WTC11 (cell line): ENCODE measurements around the gene GTF3C2. TPM values are rescaled to one million over a fixed set of nuclear protein-coding genes. Genes with fewer than 3 reads are reported as not detected.

ENCODE experiments used
- ATAC-seq: fragments of 200-7000 bp; cut with Tn5 transposase; 2 replicates; pipeline ENCODE4 v1.10.0; 2021; ENCODE audit warnings: mild to moderate bottlenecking, moderate library complexity
- CTCF ChIA-PET: fragments of 300-600 bp; sonication (Branson Sonifier 250); formaldehyde crosslinking; loops from one replicate; lab custom pipeline; 2021; ENCODE audit warnings: antibody characterized with exemption; lab: Charles Lee
- POLR2A ChIA-PET: fragments of 350-600 bp; sonication (Branson Sonifier 250); formaldehyde crosslinking; loops from one replicate; lab custom pipeline; 2021; ENCODE audit warnings: antibody characterized with exemption; lab: Charles Lee
- DNase-seq: peaks from one replicate; pipeline ENCODE4 v3.0.0; 2021; ENCODE audit warnings: low spot score
- H3K27ac Mint-ChIP-seq: 2 replicates; pipeline ENCODE4 v1.8.0; 2021; ENCODE audit warnings: mixed read lengths
- H3K27me3 Mint-ChIP-seq: 2 replicates; pipeline ENCODE4 v1.8.0; 2021; ENCODE audit warnings: low read depth, mild to moderate bottlenecking, moderate library complexity, mixed read lengths
- H3K36me3 Mint-ChIP-seq: 2 replicates; pipeline ENCODE4 v1.8.0; 2021; ENCODE audit warnings: mixed read lengths
- H3K4me1 Mint-ChIP-seq: 2 replicates; pipeline ENCODE4 v1.8.0; 2022; ENCODE audit warnings: mixed read lengths
- H3K4me3 Mint-ChIP-seq: 2 replicates; pipeline ENCODE4 v1.8.0; 2021; ENCODE audit warnings: mild to moderate bottlenecking, moderate library complexity, mixed read lengths
- H3K9me3 Mint-ChIP-seq: 2 replicates; pipeline ENCODE4 v1.8.0; 2021; ENCODE audit warnings: mixed read lengths
- EMX1 ChIP-seq: fragments of 250-450 bp; sonication (Bioruptor Pico); IDR thresholded peaks from 2 replicates; pipeline ENCODE4 v1.8.0; 2021; ENCODE audit warnings: mild to moderate bottlenecking
- MYBL2 ChIP-seq: sonication (generic); formaldehyde crosslinking; IDR thresholded peaks from 2 replicates; pipeline ENCODE4 v1.8.1; 2023; ENCODE audit warnings: mild to moderate bottlenecking, moderate library complexity, missing genetic modification reagents
- NR1H2 ChIP-seq: sonication (generic); formaldehyde crosslinking; IDR thresholded peaks from 2 replicates; pipeline ENCODE4 v1.9.0; 2021; ENCODE audit warnings: mild to moderate bottlenecking, moderate library complexity, missing genetic modification reagents
- PRRX2 ChIP-seq: fragments of 250-450 bp; sonication (Bioruptor Pico); IDR thresholded peaks from 2 replicates; pipeline ENCODE4 v1.8.0; 2021; ENCODE audit warnings: mild to moderate bottlenecking
- TCF7 ChIP-seq: sonication (generic); formaldehyde crosslinking; IDR thresholded peaks from 2 replicates; pipeline ENCODE4 v1.8.0; 2022; ENCODE audit warnings: mild to moderate bottlenecking, low read depth, missing genetic modification reagents, moderate library complexity
- ZNF317 ChIP-seq: sonication (generic); formaldehyde crosslinking; IDR thresholded peaks from 2 replicates; pipeline ENCODE4 v1.8.1; 2023; ENCODE audit warnings: low read depth, mild to moderate bottlenecking, moderate library complexity, missing genetic modification reagents, borderline replicate concordance
- total RNA-seq: library from RNA; stranded (reverse); gene quantifications from 3 replicates; pipeline ENCODE4 v1.2.3, GENCODE V29; 2021
- TF ChIP-seq, protein P1 (sequence below): sonication (generic); formaldehyde crosslinking; IDR thresholded peaks from 2 replicates; pipeline ENCODE4 v1.8.1; 2022; ENCODE audit warnings: low read depth, mild to moderate bottlenecking, moderate library complexity, missing genetic modification reagents, borderline replicate concordance
- TF ChIP-seq, protein P2 (sequence below): fragments of 200-600 bp; IDR thresholded peaks from 2 replicates; pipeline ENCODE4 v1.8.0; 2022; ENCODE audit warnings: antibody characterized with exemption
- TF ChIP-seq, protein P3 (sequence below): sonication (generic); formaldehyde crosslinking; IDR thresholded peaks from 2 replicates; pipeline ENCODE4 v1.8.1; 2022; ENCODE audit warnings: missing genetic modification reagents, borderline replicate concordance
- TF ChIP-seq, protein P4 (sequence below): fragments of 250-450 bp; sonication (Bioruptor Pico); conservative IDR thresholded peaks from 2 replicates; pipeline ENCODE4 v1.9.0; 2021; ENCODE audit warnings: mild to moderate bottlenecking
- TF ChIP-seq, protein P5 (sequence below): sonication (generic); formaldehyde crosslinking; IDR thresholded peaks from 2 replicates; pipeline ENCODE4 v1.8.0; 2023; ENCODE audit warnings: missing genetic modification reagents, mild to moderate bottlenecking, borderline replicate concordance
- TF ChIP-seq, protein P6 (sequence below): sonication (generic); formaldehyde crosslinking; IDR thresholded peaks from 2 replicates; pipeline ENCODE4 v1.8.1; 2023; ENCODE audit warnings: mild to moderate bottlenecking, missing genetic modification reagents, moderate library complexity
- TF ChIP-seq, protein P7 (sequence below): fragments of 250-450 bp; sonication (Bioruptor Pico); IDR thresholded peaks from 2 replicates; pipeline ENCODE4 v1.9.0; 2021; ENCODE audit warnings: mild to moderate bottlenecking
- TF ChIP-seq, protein P8 (sequence below): sonication (generic); formaldehyde crosslinking; IDR thresholded peaks from 2 replicates; pipeline ENCODE4 v1.8.1; 2022; ENCODE audit warnings: mild to moderate bottlenecking, moderate library complexity, missing genetic modification reagents
- TF ChIP-seq, protein P9 (sequence below): sonication (generic); formaldehyde crosslinking; IDR thresholded peaks from 2 replicates; pipeline ENCODE4 v1.8.1; 2022; ENCODE audit warnings: mild to moderate bottlenecking, missing genetic modification reagents, moderate library complexity, borderline replicate concordance

Gene GTF3C2
- total RNA-seq, 1 experiment from 2014 or later = 123 TPM

DNA sequence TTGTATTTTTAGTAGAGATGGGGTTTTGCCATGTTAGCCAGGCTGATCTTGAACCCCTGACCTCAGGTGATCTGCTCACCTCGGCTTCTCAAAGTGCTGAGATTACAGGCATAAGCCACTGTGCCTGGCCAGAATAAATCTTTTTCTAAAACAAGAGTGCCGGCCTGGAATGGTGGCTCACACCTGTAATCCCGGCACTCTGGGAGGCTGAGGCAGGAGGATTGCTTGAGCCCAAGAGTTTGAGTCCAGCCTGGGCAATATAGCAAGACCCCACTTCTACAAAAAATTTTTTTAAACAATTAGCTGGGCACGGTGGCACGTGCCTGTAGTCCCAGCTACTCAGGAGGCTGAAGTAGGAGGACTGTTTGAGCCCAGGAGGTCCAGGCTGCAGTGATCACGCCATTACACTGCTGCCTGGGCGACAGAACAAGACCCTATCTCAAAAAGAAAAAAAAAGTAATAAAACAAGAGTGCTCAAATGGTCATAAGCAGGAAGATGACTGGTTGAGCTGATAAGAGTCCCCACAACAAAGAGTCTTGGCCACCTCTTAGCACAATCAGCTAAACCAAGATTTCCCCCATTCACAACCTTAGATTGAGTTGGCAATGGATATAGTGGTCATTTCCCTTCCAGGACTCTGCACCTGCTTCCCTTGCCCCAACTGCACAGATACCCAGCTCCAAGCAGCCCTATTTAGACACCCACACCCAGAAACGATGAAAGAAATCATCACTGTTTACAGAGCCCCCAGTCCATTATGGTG, 42.5 kb downstream of the GTF3C2 start:
- Mint-ChIP-seq H3K9me3 (no peaks in the 10 kb centered on the region), H3K36me3 (peaks cover 6% of the 10 kb centered on the region), H3K27me3 (peaks cover 6% of the 10 kb centered on the region), H3K4me3 (no peak overlapping the region), H3K4me1 (peaks cover 6% of the 10 kb centered on the region), H3K27ac (no peak overlapping the region)
- TF ChIP-seq TCF7 (CRISPR knock-in tag) (no peak), EMX1 (CRISPR knock-in tag) (no peak), NR1H2 (no peak), MYBL2 (CRISPR knock-in tag) (no peak)
- TF ChIP-seq, protein P1, sequence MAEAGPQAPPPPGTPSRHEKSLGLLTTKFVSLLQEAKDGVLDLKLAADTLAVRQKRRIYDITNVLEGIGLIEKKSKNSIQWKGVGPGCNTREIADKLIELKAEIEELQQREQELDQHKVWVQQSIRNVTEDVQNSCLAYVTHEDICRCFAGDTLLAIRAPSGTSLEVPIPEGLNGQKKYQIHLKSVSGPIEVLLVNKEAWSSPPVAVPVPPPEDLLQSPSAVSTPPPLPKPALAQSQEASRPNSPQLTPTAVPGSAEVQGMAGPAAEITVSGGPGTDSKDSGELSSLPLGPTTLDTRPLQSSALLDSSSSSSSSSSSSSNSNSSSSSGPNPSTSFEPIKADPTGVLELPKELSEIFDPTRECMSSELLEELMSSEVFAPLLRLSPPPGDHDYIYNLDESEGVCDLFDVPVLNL = no peak
- TF ChIP-seq, protein P2, sequence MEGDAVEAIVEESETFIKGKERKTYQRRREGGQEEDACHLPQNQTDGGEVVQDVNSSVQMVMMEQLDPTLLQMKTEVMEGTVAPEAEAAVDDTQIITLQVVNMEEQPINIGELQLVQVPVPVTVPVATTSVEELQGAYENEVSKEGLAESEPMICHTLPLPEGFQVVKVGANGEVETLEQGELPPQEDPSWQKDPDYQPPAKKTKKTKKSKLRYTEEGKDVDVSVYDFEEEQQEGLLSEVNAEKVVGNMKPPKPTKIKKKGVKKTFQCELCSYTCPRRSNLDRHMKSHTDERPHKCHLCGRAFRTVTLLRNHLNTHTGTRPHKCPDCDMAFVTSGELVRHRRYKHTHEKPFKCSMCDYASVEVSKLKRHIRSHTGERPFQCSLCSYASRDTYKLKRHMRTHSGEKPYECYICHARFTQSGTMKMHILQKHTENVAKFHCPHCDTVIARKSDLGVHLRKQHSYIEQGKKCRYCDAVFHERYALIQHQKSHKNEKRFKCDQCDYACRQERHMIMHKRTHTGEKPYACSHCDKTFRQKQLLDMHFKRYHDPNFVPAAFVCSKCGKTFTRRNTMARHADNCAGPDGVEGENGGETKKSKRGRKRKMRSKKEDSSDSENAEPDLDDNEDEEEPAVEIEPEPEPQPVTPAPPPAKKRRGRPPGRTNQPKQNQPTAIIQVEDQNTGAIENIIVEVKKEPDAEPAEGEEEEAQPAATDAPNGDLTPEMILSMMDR = no peak
- TF ChIP-seq, protein P3, sequence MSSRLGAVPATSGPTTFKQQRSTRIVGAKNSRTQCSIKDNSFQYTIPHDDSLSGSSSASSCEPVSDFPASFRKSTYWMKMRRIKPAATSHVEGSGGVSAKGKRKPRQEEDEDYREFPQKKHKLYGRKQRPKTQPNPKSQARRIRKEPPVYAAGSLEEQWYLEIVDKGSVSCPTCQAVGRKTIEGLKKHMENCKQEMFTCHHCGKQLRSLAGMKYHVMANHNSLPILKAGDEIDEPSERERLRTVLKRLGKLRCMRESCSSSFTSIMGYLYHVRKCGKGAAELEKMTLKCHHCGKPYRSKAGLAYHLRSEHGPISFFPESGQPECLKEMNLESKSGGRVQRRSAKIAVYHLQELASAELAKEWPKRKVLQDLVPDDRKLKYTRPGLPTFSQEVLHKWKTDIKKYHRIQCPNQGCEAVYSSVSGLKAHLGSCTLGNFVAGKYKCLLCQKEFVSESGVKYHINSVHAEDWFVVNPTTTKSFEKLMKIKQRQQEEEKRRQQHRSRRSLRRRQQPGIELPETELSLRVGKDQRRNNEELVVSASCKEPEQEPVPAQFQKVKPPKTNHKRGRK (CRISPR knock-in tag) = no peak
- TF ChIP-seq, protein P4, sequence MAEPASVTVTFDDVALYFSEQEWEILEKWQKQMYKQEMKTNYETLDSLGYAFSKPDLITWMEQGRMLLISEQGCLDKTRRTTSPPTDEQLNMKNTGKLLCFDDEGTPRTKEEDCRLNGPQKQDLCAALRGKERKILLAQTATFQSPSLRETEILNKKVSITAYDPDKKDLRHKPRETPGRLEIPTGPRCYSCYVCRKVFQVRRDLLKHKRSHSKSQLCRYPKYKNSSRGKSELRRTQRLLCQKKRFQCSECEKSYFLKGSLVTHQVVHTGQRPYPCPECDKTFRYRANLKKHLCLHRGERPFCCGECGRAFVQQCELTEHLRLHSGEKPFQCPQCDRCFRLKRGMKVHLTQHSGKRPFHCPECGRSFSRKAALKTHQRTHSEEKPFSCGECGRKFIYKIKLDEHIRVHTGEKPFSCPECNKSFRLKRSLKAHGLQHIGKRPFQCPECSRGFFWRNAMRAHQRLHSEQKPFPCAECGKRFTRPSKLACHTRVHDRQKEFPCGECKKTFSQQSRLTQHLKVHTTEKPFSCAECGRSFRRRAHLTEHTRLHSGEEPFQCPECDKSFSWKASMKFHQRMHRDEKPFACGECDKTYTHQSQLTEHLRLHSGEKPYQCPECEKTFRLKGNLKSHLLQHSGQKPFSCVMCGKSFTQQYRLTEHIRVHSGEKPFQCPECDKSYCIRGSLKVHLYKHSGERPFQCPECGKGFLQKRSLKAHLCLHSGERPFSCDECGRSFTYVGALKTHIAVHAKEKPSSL (CRISPR knock-in tag) = no peak
- TF ChIP-seq, protein P5, sequence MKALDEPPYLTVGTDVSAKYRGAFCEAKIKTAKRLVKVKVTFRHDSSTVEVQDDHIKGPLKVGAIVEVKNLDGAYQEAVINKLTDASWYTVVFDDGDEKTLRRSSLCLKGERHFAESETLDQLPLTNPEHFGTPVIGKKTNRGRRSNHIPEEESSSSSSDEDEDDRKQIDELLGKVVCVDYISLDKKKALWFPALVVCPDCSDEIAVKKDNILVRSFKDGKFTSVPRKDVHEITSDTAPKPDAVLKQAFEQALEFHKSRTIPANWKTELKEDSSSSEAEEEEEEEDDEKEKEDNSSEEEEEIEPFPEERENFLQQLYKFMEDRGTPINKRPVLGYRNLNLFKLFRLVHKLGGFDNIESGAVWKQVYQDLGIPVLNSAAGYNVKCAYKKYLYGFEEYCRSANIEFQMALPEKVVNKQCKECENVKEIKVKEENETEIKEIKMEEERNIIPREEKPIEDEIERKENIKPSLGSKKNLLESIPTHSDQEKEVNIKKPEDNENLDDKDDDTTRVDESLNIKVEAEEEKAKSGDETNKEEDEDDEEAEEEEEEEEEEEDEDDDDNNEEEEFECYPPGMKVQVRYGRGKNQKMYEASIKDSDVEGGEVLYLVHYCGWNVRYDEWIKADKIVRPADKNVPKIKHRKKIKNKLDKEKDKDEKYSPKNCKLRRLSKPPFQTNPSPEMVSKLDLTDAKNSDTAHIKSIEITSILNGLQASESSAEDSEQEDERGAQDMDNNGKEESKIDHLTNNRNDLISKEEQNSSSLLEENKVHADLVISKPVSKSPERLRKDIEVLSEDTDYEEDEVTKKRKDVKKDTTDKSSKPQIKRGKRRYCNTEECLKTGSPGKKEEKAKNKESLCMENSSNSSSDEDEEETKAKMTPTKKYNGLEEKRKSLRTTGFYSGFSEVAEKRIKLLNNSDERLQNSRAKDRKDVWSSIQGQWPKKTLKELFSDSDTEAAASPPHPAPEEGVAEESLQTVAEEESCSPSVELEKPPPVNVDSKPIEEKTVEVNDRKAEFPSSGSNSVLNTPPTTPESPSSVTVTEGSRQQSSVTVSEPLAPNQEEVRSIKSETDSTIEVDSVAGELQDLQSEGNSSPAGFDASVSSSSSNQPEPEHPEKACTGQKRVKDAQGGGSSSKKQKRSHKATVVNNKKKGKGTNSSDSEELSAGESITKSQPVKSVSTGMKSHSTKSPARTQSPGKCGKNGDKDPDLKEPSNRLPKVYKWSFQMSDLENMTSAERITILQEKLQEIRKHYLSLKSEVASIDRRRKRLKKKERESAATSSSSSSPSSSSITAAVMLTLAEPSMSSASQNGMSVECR (CRISPR knock-in tag) = no peak
- TF ChIP-seq, protein P6, sequence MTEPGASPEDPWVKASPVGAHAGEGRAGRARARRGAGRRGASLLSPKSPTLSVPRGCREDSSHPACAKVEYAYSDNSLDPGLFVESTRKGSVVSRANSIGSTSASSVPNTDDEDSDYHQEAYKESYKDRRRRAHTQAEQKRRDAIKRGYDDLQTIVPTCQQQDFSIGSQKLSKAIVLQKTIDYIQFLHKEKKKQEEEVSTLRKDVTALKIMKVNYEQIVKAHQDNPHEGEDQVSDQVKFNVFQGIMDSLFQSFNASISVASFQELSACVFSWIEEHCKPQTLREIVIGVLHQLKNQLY (CRISPR knock-in tag) = no peak
- ChIA-PET CTCF (interaction anchor here (1.5 to 2.7 kb wide), 2 partner anchors 11 to 63 kb away, joined by 3 to 20 read pairs; no protein-coding TSS in a partner anchor), POLR2A (no interaction called here)
- DNase-seq = no peak
- no peak for ATAC-seq

DNA sequence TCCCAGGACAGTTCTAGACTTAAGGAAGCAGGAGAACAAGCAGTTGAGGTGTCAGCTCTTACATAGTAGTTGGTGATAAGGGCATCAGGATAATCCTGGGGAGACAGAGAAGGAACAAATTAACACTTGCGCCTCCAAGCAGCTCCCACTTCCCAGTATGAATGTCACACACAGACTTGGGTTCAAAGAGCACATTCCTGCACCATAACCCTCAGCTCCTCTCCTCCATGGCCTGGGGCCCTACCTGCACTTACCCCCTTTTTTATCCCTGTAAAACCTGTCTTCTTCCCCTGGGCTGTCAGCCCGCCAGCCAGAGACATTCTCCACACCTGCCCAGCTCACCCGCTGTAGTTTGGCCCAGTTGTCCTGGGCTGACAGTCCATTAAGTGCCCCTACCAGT, 44.4 kb downstream of the GTF3C2 start:
- POLR2A ChIA-PET = interaction anchor here (1.3 kb wide), 1 partner anchor 11 kb away, joined by 3 read pairs; no protein-coding TSS in a partner anchor
- ATAC-seq = no peak
- Mint-ChIP-seq H3K4me1 (peaks cover 8% of the 10 kb centered on the region), H3K27me3 (peaks cover 24% of the 10 kb centered on the region), H3K4me3 (no peak overlapping the region), H3K36me3 (peaks cover 6% of the 10 kb centered on the region), H3K9me3 (no peaks in the 10 kb centered on the region), H3K27ac (no peak overlapping the region)
- CTCF ChIA-PET = interaction anchor here (0.6 to 1.6 kb wide), 3 partner anchors 9 to 20 kb away, joined by 3 to 8 read pairs (median 3); no protein-coding TSS in a partner anchor
- DNase-seq = no peak
- TF ChIP-seq, protein P7, sequence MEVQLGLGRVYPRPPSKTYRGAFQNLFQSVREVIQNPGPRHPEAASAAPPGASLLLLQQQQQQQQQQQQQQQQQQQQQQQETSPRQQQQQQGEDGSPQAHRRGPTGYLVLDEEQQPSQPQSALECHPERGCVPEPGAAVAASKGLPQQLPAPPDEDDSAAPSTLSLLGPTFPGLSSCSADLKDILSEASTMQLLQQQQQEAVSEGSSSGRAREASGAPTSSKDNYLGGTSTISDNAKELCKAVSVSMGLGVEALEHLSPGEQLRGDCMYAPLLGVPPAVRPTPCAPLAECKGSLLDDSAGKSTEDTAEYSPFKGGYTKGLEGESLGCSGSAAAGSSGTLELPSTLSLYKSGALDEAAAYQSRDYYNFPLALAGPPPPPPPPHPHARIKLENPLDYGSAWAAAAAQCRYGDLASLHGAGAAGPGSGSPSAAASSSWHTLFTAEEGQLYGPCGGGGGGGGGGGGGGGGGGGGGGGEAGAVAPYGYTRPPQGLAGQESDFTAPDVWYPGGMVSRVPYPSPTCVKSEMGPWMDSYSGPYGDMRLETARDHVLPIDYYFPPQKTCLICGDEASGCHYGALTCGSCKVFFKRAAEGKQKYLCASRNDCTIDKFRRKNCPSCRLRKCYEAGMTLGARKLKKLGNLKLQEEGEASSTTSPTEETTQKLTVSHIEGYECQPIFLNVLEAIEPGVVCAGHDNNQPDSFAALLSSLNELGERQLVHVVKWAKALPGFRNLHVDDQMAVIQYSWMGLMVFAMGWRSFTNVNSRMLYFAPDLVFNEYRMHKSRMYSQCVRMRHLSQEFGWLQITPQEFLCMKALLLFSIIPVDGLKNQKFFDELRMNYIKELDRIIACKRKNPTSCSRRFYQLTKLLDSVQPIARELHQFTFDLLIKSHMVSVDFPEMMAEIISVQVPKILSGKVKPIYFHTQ (CRISPR knock-in tag) = no peak
- TF ChIP-seq ZNF317 (CRISPR knock-in tag) (no peak), PRRX2 (CRISPR knock-in tag) (no peak), EMX1 (CRISPR knock-in tag) (no peak)
- TF ChIP-seq, protein P8, sequence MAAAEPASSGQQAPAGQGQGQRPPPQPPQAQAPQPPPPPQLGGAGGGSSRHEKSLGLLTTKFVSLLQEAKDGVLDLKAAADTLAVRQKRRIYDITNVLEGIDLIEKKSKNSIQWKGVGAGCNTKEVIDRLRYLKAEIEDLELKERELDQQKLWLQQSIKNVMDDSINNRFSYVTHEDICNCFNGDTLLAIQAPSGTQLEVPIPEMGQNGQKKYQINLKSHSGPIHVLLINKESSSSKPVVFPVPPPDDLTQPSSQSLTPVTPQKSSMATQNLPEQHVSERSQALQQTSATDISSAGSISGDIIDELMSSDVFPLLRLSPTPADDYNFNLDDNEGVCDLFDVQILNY = no peak
- TF ChIP-seq, protein P9, sequence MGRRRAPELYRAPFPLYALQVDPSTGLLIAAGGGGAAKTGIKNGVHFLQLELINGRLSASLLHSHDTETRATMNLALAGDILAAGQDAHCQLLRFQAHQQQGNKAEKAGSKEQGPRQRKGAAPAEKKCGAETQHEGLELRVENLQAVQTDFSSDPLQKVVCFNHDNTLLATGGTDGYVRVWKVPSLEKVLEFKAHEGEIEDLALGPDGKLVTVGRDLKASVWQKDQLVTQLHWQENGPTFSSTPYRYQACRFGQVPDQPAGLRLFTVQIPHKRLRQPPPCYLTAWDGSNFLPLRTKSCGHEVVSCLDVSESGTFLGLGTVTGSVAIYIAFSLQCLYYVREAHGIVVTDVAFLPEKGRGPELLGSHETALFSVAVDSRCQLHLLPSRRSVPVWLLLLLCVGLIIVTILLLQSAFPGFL (CRISPR knock-in tag) = no peak
